ENCODE data around the gene MYL10.

The MYL10 gene

DNA sequence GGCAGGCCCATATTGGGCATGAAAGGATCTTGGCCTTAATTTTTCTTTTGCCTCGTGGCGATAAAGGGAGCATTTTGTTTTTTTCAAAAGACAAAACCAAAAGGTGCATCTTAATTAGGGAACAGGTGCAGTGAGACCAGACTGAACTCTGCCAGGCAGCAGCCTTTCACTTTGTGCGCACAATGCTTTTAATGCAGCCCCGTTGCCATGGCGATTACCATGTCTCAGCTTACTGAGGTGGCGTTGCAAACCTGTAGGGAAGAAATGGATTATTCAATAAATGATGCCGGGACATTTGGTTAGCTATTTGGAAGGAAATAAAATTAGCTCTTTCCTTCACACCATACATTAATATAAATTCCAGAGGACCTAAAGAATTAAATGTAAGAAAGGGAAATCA lies 61.9 kb downstream of the MYL10 start:
- H2BK5ac ChIP-seq (ENCODE audit: low read depth, low read length, poor library complexity, severe bottlenecking), result no peak overlapping the region
- H3K79me1 ChIP-seq (replicated peaks; ENCODE audit: low read length, poor library complexity, severe bottlenecking), result no peaks in the 10 kb centered on the region
- H3K27ac ChIP-seq (ENCODE audit: low read length, poor library complexity, severe bottlenecking), result no peak overlapping the region
- H3K4me1 ChIP-seq (ENCODE audit: control insufficient read depth, insufficient read depth, low read depth, low read length), result peaks cover 4% of the 10 kb centered on the region
- H3K4me2 ChIP-seq (ENCODE audit: low read length, poor library complexity, severe bottlenecking), result no peak overlapping the region
- H2BK120ac ChIP-seq (ENCODE audit: low read depth, low read length), result no peak overlapping the region
- H3K4me3 ChIP-seq (ENCODE audit: insufficient read depth in 1 of 2, low read depth in 1 of 2, low read length in 2 of 2), result no peak overlapping the region
- H3K23ac ChIP-seq (ENCODE audit: low read length in 2 of 2), result no peak overlapping the region
- H3K9ac ChIP-seq (ENCODE audit: low read length), result no peak overlapping the region
- no peak overlapping the region for H2AK5ac ChIP-seq (ENCODE audit: low read length, severe bottlenecking)
- no peak overlapping the region for H2BK15ac ChIP-seq (ENCODE audit: low read depth, poor library complexity, severe bottlenecking)
- no peak overlapping the region for H3K14ac ChIP-seq (ENCODE audit: low read length in 2 of 2)
- H3K9me3 ChIP-seq (ENCODE audit: control insufficient read depth, low read length), result peaks cover 22% of the 10 kb centered on the region
- WGBS, result 84% methylated on average over 4 of the region's 7 CpGs
- H4K8ac ChIP-seq (ENCODE audit: low read length), result no peak overlapping the region
- no peak overlapping the region for H3K4ac ChIP-seq (ENCODE audit: low read depth in 1 of 2, low read length in 2 of 2)
- DNase-seq, result no peak
- no peak overlapping the region for H4K91ac ChIP-seq (ENCODE audit: low read length)
- no peak overlapping the region for H2AFZ ChIP-seq (ENCODE audit: low read depth, low read length)
- H2BK12ac ChIP-seq (ENCODE audit: low read length in 2 of 2), result no peak overlapping the region
- H3K36me3 ChIP-seq (ENCODE audit: control insufficient read depth in 1 of 2, insufficient read depth in 2 of 2, low read depth in 1 of 2, low read length in 2 of 2), result no peaks in the 10 kb centered on the region
- H3K27me3 ChIP-seq (ENCODE audit: control insufficient read depth in 1 of 2, insufficient read depth in 1 of 2, low read length in 2 of 2), result peaks cover 19 to 60% of the 10 kb centered on the region in 2 experiments
- no peak overlapping the region for H3K18ac ChIP-seq (ENCODE audit: low read depth in 1 of 2, low read length in 2 of 2)

DNA sequence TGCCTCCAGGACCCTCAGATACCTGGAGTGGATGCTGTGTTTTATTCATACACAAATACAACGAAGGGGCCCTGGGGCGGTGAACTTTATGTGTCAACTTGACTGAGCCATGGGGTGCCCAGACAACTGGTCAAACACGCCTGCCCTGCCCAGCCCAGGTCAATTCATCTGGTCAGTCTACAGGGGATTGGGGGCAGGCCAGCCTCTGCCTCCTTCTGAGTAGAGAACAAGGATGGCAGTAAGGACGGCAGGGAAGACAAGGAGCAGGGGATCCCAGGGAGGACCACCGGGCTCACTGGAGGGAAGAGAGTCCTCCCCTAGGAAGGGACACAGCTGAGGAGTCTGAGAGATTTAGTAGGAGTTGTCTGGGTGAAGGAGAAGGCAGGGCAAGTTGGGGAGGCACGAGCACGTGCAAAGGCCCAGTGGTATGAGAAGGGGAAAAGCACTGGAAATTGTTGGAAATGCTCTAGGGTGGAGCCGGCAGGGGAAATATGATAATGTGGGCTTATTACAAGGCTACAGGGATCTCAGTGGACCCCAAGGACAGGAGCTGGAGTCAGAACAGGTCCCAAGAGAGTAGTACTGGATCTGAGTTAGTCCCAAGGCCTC lies 63.4 kb downstream of the MYL10 start:
- no peak overlapping the region for H2BK15ac ChIP-seq (ENCODE audit: low read depth, poor library complexity, severe bottlenecking)
- H2AFZ ChIP-seq (ENCODE audit: low read depth, low read length), result no peak overlapping the region
- 89% methylated on average over 8 of the region's 8 CpGs for WGBS
- H3K4me3 ChIP-seq (ENCODE audit: insufficient read depth in 1 of 2, low read depth in 1 of 2, low read length in 2 of 2), result no peak overlapping the region
- peaks cover 12% of the 10 kb centered on the region for H3K9me3 ChIP-seq (ENCODE audit: control insufficient read depth, low read length)
- DNase-seq, result no peak
- no peak overlapping the region for H3K4me2 ChIP-seq (ENCODE audit: low read length, poor library complexity, severe bottlenecking)
- H3K4me1 ChIP-seq (ENCODE audit: control insufficient read depth, insufficient read depth, low read depth, low read length), result peaks cover 4% of the 10 kb centered on the region
- H3K9ac ChIP-seq (ENCODE audit: low read length), result no peak overlapping the region
- no peak overlapping the region for H3K18ac ChIP-seq (ENCODE audit: low read depth in 1 of 2, low read length in 2 of 2)
- no peak overlapping the region for H4K8ac ChIP-seq (ENCODE audit: low read length)
- H3K4ac ChIP-seq (ENCODE audit: low read depth in 1 of 2, low read length in 2 of 2), result no peak overlapping the region
- H3K36me3 ChIP-seq (ENCODE audit: control insufficient read depth in 1 of 2, insufficient read depth in 2 of 2, low read depth in 1 of 2, low read length in 2 of 2), result no peaks in the 10 kb centered on the region
- H3K14ac ChIP-seq (ENCODE audit: low read length in 2 of 2), result no peak overlapping the region
- no peak overlapping the region for H2BK120ac ChIP-seq (ENCODE audit: low read depth, low read length)
- no peak overlapping the region for H3K23ac ChIP-seq (ENCODE audit: low read length in 2 of 2)
- H4K91ac ChIP-seq (ENCODE audit: low read length), result no peak overlapping the region
- H3K27ac ChIP-seq (ENCODE audit: low read length, poor library complexity, severe bottlenecking), result no peak overlapping the region
- no peak overlapping the region for H2BK5ac ChIP-seq (ENCODE audit: low read depth, low read length, poor library complexity, severe bottlenecking)
- no peak overlapping the region for H2AK5ac ChIP-seq (ENCODE audit: low read length, severe bottlenecking)
- H2BK12ac ChIP-seq (ENCODE audit: low read length in 2 of 2), result no peak overlapping the region
- H3K79me1 ChIP-seq (replicated peaks; ENCODE audit: low read length, poor library complexity, severe bottlenecking), result no peaks in the 10 kb centered on the region
- peaks cover 27 to 70% of the 10 kb centered on the region in 2 experiments for H3K27me3 ChIP-seq (ENCODE audit: control insufficient read depth in 1 of 2, insufficient read depth in 1 of 2, low read length in 2 of 2)

DNA sequence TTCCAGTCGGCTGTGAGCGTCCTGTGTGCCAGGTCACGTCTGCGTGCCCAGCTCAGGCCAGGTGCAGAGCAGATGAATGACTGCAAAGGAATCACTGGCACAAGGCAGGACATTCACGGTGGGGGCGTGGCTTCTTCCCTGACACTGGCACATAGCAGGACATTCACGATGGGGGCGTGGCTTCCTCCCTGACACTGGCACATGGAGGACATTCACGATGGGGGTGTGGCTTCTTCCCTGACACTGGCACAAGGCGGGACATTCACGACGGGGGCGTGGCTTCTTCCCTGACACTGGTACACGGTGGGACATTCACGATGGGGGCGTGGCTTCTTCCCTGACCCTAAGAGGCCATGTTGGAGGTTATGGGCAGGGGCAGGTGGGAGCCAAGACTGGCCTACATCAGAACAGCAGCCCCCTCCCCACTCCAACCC lies 64.3 kb downstream of the MYL10 start:
- DNase-seq, result no peak
- Histone ChIP-seq H3K27ac (ENCODE audit: low read length, poor library complexity, severe bottlenecking) (no peak overlapping the region), H4K8ac (ENCODE audit: low read length) (no peak overlapping the region), H3K9ac (ENCODE audit: low read length) (no peak overlapping the region), H3K23ac (ENCODE audit: low read length in 2 of 2) (no peak overlapping the region), H2BK120ac (ENCODE audit: low read depth, low read length) (no peak overlapping the region), H2BK15ac (ENCODE audit: low read depth, poor library complexity, severe bottlenecking) (no peak overlapping the region), H3K27me3 (ENCODE audit: control insufficient read depth in 1 of 2, insufficient read depth in 1 of 2, low read length in 2 of 2) (peaks cover 27 to 78% of the 10 kb centered on the region in 2 experiments), H2BK12ac (ENCODE audit: low read length in 2 of 2) (no peak overlapping the region), H2AFZ (ENCODE audit: low read depth, low read length) (no peak overlapping the region), H3K4me1 (ENCODE audit: control insufficient read depth, insufficient read depth, low read depth, low read length) (peaks cover 4% of the 10 kb centered on the region), H3K18ac (ENCODE audit: low read depth in 1 of 2, low read length in 2 of 2) (no peak overlapping the region), H2AK5ac (ENCODE audit: low read length, severe bottlenecking) (no peak overlapping the region), H3K4me2 (ENCODE audit: low read length, poor library complexity, severe bottlenecking) (no peak overlapping the region), H2BK5ac (ENCODE audit: low read depth, low read length, poor library complexity, severe bottlenecking) (no peak overlapping the region), H3K79me1 (replicated peaks; ENCODE audit: low read length, poor library complexity, severe bottlenecking) (no peaks in the 10 kb centered on the region), H3K4me3 (ENCODE audit: insufficient read depth in 1 of 2, low read depth in 1 of 2, low read length in 2 of 2) (no peak overlapping the region), H3K14ac (ENCODE audit: low read length in 2 of 2) (peak overlapping the region in 1 of 2 experiments; percentile 18), H4K91ac (ENCODE audit: low read length) (no peak overlapping the region), H3K9me3 (ENCODE audit: control insufficient read depth, low read length) (peaks cover 8% of the 10 kb centered on the region), H3K36me3 (ENCODE audit: control insufficient read depth in 1 of 2, insufficient read depth in 2 of 2, low read depth in 1 of 2, low read length in 2 of 2) (no peaks in the 10 kb centered on the region), H3K4ac (ENCODE audit: low read depth in 1 of 2, low read length in 2 of 2) (no peak overlapping the region)
- WGBS, result 59% methylated on average over 13 of the region's 16 CpGs

DNA sequence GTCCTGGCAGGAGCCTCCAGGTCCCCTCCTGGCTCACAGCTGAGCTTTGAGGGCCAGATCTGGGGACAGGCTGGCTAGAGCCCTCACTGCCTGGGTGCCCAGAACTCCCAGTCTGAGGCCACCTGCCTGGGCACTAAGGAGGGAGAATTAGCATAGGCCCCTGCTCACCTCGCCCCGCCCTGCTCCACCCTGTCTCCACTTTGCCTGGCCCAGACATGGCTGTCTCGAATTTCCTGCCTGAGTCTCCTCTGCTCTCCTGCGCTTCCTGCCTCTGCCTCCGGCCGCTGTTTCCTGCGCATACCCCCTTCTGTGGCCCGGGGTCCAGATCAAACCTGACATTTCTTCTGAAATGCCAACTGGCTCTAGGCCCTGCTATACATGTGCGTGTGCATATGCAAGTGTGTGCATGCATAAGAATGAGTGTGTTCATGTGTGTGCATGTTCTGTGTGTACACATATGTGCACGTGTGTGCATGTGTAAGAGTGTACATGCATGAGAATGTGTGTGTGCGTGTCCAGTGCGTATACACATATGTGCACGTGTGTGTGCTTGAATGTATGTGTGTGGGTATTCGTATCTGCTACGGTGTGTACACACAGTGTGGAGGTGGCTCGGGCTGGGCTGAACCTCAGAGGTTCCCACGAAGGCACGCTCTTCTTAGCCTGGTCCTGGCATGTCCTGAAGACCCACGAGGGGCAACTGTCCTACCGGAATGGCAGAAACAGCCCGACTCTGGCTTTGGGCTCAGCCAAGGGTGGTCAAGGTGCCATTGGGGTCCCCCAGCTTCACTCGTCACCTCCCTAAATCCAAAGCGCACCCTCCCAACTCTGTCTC lies 64.9 kb downstream of the MYL10 start:
- H3K9me3 ChIP-seq (ENCODE audit: control insufficient read depth, low read length), result peaks cover 8% of the 10 kb centered on the region
- no peak for DNase-seq
- H3K27ac ChIP-seq (ENCODE audit: low read length, poor library complexity, severe bottlenecking), result no peak overlapping the region
- no peak overlapping the region for H4K8ac ChIP-seq (ENCODE audit: low read length)
- no peak overlapping the region for H2AFZ ChIP-seq (ENCODE audit: low read depth, low read length)
- H2BK120ac ChIP-seq (ENCODE audit: low read depth, low read length), result no peak overlapping the region
- peaks cover 4% of the 10 kb centered on the region for H3K4me1 ChIP-seq (ENCODE audit: control insufficient read depth, insufficient read depth, low read depth, low read length)
- H3K4ac ChIP-seq (ENCODE audit: low read depth in 1 of 2, low read length in 2 of 2), result no peak overlapping the region
- H3K4me2 ChIP-seq (ENCODE audit: low read length, poor library complexity, severe bottlenecking), result no peak overlapping the region
- H3K23ac ChIP-seq (ENCODE audit: low read length in 2 of 2), result no peak overlapping the region
- no peak overlapping the region for H3K14ac ChIP-seq (ENCODE audit: low read length in 2 of 2)
- no peak overlapping the region for H3K9ac ChIP-seq (ENCODE audit: low read length)
- H2BK15ac ChIP-seq (ENCODE audit: low read depth, poor library complexity, severe bottlenecking), result no peak overlapping the region
- H3K4me3 ChIP-seq (ENCODE audit: insufficient read depth in 1 of 2, low read depth in 1 of 2, low read length in 2 of 2), result no peak overlapping the region
- H2BK12ac ChIP-seq (ENCODE audit: low read length in 2 of 2), result no peak overlapping the region
- no peak overlapping the region for H4K91ac ChIP-seq (ENCODE audit: low read length)
- no peaks in the 10 kb centered on the region for H3K36me3 ChIP-seq (ENCODE audit: control insufficient read depth in 1 of 2, insufficient read depth in 2 of 2, low read depth in 1 of 2, low read length in 2 of 2)
- 82% methylated on average over 23 of the region's 23 CpGs for WGBS
- H2AK5ac ChIP-seq (ENCODE audit: low read length, severe bottlenecking), result no peak overlapping the region
- H3K27me3 ChIP-seq (ENCODE audit: control insufficient read depth in 1 of 2, insufficient read depth in 1 of 2, low read length in 2 of 2), result peaks cover 33 to 84% of the 10 kb centered on the region in 2 experiments
- no peak overlapping the region for H2BK5ac ChIP-seq (ENCODE audit: low read depth, low read length, poor library complexity, severe bottlenecking)
- H3K18ac ChIP-seq (ENCODE audit: low read depth in 1 of 2, low read length in 2 of 2), result no peak overlapping the region
- no peaks in the 10 kb centered on the region for H3K79me1 ChIP-seq (replicated peaks; ENCODE audit: low read length, poor library complexity, severe bottlenecking)

Measured in mesenchymal stem cell (in vitro differentiated cells and primary cell).